ENCODE data around the gene RCVRN. TPM values are rescaled to one million over a fixed set of nuclear protein-coding genes. Genes with fewer than 3 reads are reported as not detected.

RCVRN gene
- total RNA-seq, 2 donors from 2014 or later: 0.14 TPM; not detected in 1

- no peaks in the 10 kb centered on the region for H3K27me3 ChIP-seq (replicated peaks; ENCODE audit: insufficient read depth)
- no peaks in the 10 kb centered on the region for H3K9me3 ChIP-seq
- no peak for ATAC-seq (ENCODE audit: insufficient number of reproducible peaks, low FRiP score, low read depth)
- no peak for DNase-seq (ENCODE audit: low spot score)
- no peaks in the 10 kb centered on the region for H3K36me3 ChIP-seq
- no peak overlapping the region for H3K4me3 ChIP-seq
- no peak for TF ChIP-seq CTCF (IDR thresholded peaks at IDR 0.05)
- no peak overlapping the region for H3K27ac ChIP-seq
- no peaks in the 10 kb centered on the region for H3K4me1 ChIP-seq (ENCODE audit: control insufficient read depth in 1 of 2, low read depth in 2 of 2)
Measured at GRCh38 chr17:9912121-9913099, 7.3 kb upstream of the RCVRN start.

GRCh38 chr17:9911089-9911488, 6.0 kb upstream of the RCVRN start:
- ATAC-seq (ENCODE audit: insufficient number of reproducible peaks, low FRiP score, low read depth): no peak
- Histone ChIP-seq H3K36me3 (no peaks in the 10 kb centered on the region), H3K27ac (no peak overlapping the region), H3K4me3 (no peak overlapping the region), H3K9me3 (no peaks in the 10 kb centered on the region), H3K4me1 (ENCODE audit: control insufficient read depth in 1 of 2, low read depth in 2 of 2) (no peaks in the 10 kb centered on the region), H3K27me3 (replicated peaks; ENCODE audit: insufficient read depth) (no peaks in the 10 kb centered on the region)
- DNase-seq (ENCODE audit: low spot score): no peak
- TF ChIP-seq CTCF (IDR thresholded peaks at IDR 0.05): no peak

- no peaks in the 10 kb centered on the region for H3K9me3 ChIP-seq
- no peaks in the 10 kb centered on the region for H3K27me3 ChIP-seq (replicated peaks; ENCODE audit: insufficient read depth)
- no peak overlapping the region for H3K4me3 ChIP-seq
- no peak overlapping the region for H3K27ac ChIP-seq
- no peak for TF ChIP-seq CTCF (IDR thresholded peaks at IDR 0.05)
- DNase-seq (ENCODE audit: low spot score) (no peak), ATAC-seq (ENCODE audit: insufficient number of reproducible peaks, low FRiP score, low read depth) (no peak)
- no peaks in the 10 kb centered on the region for H3K36me3 ChIP-seq
- no peaks in the 10 kb centered on the region for H3K4me1 ChIP-seq (ENCODE audit: control insufficient read depth in 1 of 2, low read depth in 2 of 2)
Measured at GRCh38 chr17:9908649-9909042, 3.6 kb upstream of the RCVRN start.

GRCh38 chr17:9907883-9908648, 3.0 kb upstream of the RCVRN start:
- Histone ChIP-seq H3K36me3 (no peaks in the 10 kb centered on the region), H3K4me3 (no peak overlapping the region), H3K9me3 (no peaks in the 10 kb centered on the region), H3K4me1 (ENCODE audit: control insufficient read depth in 1 of 2, low read depth in 2 of 2) (no peaks in the 10 kb centered on the region), H3K27ac (no peak overlapping the region), H3K27me3 (replicated peaks; ENCODE audit: insufficient read depth) (no peaks in the 10 kb centered on the region)
- TF ChIP-seq CTCF (IDR thresholded peaks at IDR 0.05): no peak
- ATAC-seq (ENCODE audit: insufficient number of reproducible peaks, low FRiP score, low read depth): no peak
- DNase-seq (ENCODE audit: low spot score): no peak

GRCh38 chr17:9907131-9907530, 2.1 kb upstream of the RCVRN start:
- H3K4me1 ChIP-seq (ENCODE audit: control insufficient read depth in 1 of 2, low read depth in 2 of 2): no peaks in the 10 kb centered on the region
- H3K9me3 ChIP-seq: no peaks in the 10 kb centered on the region
- no peaks in the 10 kb centered on the region for H3K27me3 ChIP-seq (replicated peaks; ENCODE audit: insufficient read depth)
- H3K4me3 ChIP-seq: no peak overlapping the region
- DNase-seq (ENCODE audit: low spot score): no peak
- no peak for ATAC-seq (ENCODE audit: insufficient number of reproducible peaks, low FRiP score, low read depth)
- H3K27ac ChIP-seq: no peak overlapping the region
- no peak for TF ChIP-seq CTCF (IDR thresholded peaks at IDR 0.05)
- no peaks in the 10 kb centered on the region for H3K36me3 ChIP-seq

Data from thoracic aorta (tissue), 2 donors.